ENCODE results near the gene ACP2.

ACP2 gene

DNA sequence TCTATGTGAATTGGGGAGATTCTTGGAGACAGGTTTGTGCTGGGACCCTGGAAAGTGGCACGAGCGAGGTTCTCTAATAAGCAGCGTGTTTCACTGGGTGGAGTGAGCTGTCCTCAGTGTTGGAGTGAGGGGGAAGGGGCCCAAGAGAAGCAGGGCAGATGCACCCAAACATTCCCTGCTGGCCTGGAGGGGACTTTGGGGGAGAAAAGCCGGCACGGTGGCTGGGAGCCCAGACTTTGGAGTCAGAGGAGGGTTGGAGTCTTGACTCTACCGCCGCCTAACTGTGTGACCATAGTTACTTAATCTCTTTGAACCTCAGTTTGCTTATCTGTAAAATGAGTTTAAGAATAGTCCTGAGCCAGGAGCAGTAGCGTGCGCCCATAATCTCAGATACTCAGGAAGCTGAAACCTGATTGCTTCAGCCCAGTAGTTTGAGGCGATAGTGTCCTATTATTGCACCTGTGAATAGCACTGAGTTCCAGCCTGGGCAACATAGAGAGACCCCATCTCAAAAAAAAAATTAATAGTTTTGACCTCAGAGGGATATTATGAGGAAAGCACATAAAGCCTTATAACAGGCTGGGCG, 9.8 kb upstream of the ACP2 start:
- TF ChIP-seq, protein P1, sequence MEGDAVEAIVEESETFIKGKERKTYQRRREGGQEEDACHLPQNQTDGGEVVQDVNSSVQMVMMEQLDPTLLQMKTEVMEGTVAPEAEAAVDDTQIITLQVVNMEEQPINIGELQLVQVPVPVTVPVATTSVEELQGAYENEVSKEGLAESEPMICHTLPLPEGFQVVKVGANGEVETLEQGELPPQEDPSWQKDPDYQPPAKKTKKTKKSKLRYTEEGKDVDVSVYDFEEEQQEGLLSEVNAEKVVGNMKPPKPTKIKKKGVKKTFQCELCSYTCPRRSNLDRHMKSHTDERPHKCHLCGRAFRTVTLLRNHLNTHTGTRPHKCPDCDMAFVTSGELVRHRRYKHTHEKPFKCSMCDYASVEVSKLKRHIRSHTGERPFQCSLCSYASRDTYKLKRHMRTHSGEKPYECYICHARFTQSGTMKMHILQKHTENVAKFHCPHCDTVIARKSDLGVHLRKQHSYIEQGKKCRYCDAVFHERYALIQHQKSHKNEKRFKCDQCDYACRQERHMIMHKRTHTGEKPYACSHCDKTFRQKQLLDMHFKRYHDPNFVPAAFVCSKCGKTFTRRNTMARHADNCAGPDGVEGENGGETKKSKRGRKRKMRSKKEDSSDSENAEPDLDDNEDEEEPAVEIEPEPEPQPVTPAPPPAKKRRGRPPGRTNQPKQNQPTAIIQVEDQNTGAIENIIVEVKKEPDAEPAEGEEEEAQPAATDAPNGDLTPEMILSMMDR (IDR thresholded peaks at IDR 0.05; ENCODE audit: extremely low read depth, missing control alignments): no peak
- no peak for DNase-seq (ENCODE audit: low spot score)

DNA sequence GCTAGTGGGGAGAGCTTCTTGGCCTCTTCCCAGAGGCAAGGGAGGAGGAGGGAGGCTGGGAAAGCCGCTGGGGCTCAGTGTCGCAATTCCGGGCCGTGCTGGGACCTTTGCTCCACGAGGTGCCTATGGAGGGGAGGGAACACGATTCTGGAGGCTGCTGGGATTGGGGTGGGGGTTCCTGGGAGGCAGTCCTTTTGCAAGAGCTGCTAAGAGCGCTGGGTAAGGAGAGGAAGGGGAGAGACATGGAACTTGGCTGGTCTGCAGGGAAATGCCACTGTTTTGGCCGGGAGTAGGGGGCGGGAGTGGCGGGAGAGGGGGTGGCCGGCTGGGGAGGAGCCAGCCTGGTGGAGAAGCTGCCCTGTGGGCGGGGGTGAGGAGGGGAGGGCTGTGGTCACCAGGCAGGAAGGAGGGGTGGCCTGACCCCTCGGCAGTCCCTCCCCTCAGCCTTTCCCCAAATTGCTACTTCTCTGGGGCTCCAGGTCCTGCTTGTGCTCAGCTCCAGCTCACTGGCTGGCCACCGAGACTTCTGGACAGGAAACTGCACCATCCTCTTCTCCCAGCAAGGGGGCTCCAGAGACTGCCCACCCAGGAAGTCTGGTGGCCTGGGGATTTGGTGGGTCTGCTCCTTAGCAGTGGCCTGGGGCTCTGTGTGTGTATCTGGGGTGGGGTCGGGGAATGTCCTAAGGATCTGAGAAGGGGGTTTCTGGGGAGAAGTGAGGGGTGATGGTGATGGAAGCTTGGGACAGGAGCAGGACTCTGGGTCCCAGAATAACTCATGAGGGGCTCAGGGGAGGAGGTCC, 9.1 kb upstream of the ACP2 start, which contains the start of gene NR1H3:
TSS of gene NR1H3 (plus strand) at position 480 of the 800 bp plus-strand sequence. CDS start 1,221 bp downstream, outside the sequence.
- peak; percentile 39 for DNase-seq (ENCODE audit: low spot score)
- TF ChIP-seq, protein P1 (IDR thresholded peaks at IDR 0.05; ENCODE audit: extremely low read depth, missing control alignments): peak; percentile 19

GRCh38 chr11:47257177-47257516, 8.5 kb upstream of the ACP2 start:
- TF ChIP-seq, protein P1 (IDR thresholded peaks at IDR 0.05; ENCODE audit: extremely low read depth, missing control alignments): no peak
- DNase-seq (ENCODE audit: low spot score): no peak

- no peak for DNase-seq (ENCODE audit: low spot score)
- TF ChIP-seq, protein P1 (IDR thresholded peaks at IDR 0.05; ENCODE audit: extremely low read depth, missing control alignments): no peak
These were observed 7.8 kb upstream of the ACP2 start for GRCh38 chr11:47256374-47256773.

DNA sequence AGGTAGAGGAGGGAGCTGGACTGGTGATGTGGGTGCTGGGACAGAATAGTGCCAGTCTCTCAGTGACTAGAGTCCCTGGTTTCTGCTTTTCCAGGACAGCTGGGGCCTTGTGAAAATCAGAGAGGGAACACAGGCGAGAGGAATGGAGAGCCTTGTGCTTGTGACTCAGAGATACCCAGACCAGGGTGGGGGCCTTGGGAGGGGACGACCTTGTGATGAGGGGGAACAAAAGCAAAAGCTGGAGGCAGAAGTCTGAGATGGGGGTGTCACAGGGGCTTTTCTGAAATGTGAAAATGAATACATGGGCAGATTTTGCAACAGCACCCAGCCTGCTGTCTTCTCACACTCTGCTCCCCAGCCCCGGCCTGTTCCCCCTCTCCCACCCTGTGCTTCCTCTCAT, 5.8 kb upstream of the ACP2 start:
- DNase-seq (ENCODE audit: low spot score): no peak
- TF ChIP-seq, protein P1 (IDR thresholded peaks at IDR 0.05; ENCODE audit: extremely low read depth, missing control alignments): no peak

- TF ChIP-seq, protein P1 (IDR thresholded peaks at IDR 0.05; ENCODE audit: extremely low read depth, missing control alignments): no peak
- DNase-seq (ENCODE audit: low spot score): no peak
These were observed 5.0 kb upstream of the ACP2 start for GRCh38 chr11:47253660-47254059.

GRCh38 chr11:47251751-47252150, 3.1 kb upstream of the ACP2 start:
- DNase-seq (ENCODE audit: low spot score): no peak
- TF ChIP-seq, protein P1 (IDR thresholded peaks at IDR 0.05; ENCODE audit: extremely low read depth, missing control alignments): no peak

All from GM20000 (cell line).